ENCODE data around the gene SLC16A1.

DNA sequence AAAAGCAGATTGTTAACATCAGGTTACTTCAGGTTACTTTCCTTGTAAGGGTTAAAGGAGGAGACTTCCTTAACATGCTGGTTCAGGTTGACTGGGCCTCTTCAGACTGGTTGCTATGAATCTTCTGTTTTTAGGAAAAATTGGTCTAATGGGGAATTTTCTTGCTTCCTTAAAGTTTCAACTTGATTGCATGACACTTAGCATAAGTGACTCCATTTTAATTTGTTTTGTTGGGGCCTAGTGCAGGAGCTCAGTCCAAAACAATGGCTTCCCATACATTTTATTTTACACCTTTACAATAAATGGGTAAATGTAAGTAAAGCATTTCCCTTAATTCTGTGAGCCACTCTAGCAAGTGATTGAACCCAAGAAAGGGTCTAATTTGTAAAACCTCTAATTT lies 53.8 kb downstream of the SLC16A1 start:
- TF ChIP-seq, protein P1, sequence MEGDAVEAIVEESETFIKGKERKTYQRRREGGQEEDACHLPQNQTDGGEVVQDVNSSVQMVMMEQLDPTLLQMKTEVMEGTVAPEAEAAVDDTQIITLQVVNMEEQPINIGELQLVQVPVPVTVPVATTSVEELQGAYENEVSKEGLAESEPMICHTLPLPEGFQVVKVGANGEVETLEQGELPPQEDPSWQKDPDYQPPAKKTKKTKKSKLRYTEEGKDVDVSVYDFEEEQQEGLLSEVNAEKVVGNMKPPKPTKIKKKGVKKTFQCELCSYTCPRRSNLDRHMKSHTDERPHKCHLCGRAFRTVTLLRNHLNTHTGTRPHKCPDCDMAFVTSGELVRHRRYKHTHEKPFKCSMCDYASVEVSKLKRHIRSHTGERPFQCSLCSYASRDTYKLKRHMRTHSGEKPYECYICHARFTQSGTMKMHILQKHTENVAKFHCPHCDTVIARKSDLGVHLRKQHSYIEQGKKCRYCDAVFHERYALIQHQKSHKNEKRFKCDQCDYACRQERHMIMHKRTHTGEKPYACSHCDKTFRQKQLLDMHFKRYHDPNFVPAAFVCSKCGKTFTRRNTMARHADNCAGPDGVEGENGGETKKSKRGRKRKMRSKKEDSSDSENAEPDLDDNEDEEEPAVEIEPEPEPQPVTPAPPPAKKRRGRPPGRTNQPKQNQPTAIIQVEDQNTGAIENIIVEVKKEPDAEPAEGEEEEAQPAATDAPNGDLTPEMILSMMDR (conservative IDR thresholded peaks at IDR 0.05; ENCODE audit: low read length): no peak
- TF ChIP-seq EZH2phosphoT487 (IDR thresholded peaks at IDR 0.05; ENCODE audit: borderline replicate concordance): no peak
